HepG2 (cell line): ENCODE data around the gene RAD18.

Source experiments
- CHD4 ChIP-seq: fragments of 200-600 bp; sonication (generic); IDR thresholded peaks from 2 replicates; pipeline ENCODE4 v1.7.0; 2017; ENCODE audit warnings: mild to moderate bottlenecking, low read length, borderline replicate concordance
- FOXP1 ChIP-seq, 2 experiments: fragments of 450-650 bp in 1 of 2; IDR thresholded peaks; 2 replicates each; pipeline ENCODE4 v1.6.1; 2017 to 2018; ENCODE audit warnings: antibody characterized with exemption in 1 of 2
- GTF3A ChIP-seq: sonication (generic); formaldehyde crosslinking; conservative IDR thresholded peaks from 2 replicates; pipeline ENCODE4 v1.4.0; 2020; ENCODE audit warnings: mild to moderate bottlenecking, missing genetic modification reagents
- RAD21 ChIP-seq: fragments of 450-650 bp; formaldehyde crosslinking; IDR thresholded peaks from 2 replicates; pipeline ENCODE4 v1.5.0; 2020; ENCODE audit warnings: mild to moderate bottlenecking
- REST ChIP-seq, 2 experiments: IDR thresholded peaks; 2 replicates each; pipeline ENCODE4 v1.6.1; 2011 to 2012; ENCODE audit warnings: low read length in 2 of 2, borderline replicate concordance in 1 of 2, low read depth in 1 of 2, mild to moderate bottlenecking in 1 of 2, moderate library complexity in 1 of 2
- TF ChIP-seq, protein P1 (sequence below): sonication (generic); formaldehyde crosslinking; IDR thresholded peaks from 2 replicates; pipeline ENCODE4 v1.5.0; 2020; ENCODE audit warnings: missing genetic modification reagents
- TF ChIP-seq, protein P2 (sequence below): sonication (generic); formaldehyde crosslinking; IDR thresholded peaks from 2 replicates; pipeline ENCODE4 v1.5.0; 2020; ENCODE audit warnings: mild to moderate bottlenecking, missing genetic modification reagents, moderate library complexity

- TF ChIP-seq CHD4: no peak
- no peak for TF ChIP-seq REST (IDR thresholded peaks at IDR 0.05; ENCODE audit: borderline replicate concordance in 1 of 2, low read depth in 1 of 2, low read length in 2 of 2)
- TF ChIP-seq, protein P1, sequence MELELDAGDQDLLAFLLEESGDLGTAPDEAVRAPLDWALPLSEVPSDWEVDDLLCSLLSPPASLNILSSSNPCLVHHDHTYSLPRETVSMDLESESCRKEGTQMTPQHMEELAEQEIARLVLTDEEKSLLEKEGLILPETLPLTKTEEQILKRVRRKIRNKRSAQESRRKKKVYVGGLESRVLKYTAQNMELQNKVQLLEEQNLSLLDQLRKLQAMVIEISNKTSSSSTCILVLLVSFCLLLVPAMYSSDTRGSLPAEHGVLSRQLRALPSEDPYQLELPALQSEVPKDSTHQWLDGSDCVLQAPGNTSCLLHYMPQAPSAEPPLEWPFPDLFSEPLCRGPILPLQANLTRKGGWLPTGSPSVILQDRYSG (CRISPR knock-in tag): no peak
- TF ChIP-seq, protein P2, sequence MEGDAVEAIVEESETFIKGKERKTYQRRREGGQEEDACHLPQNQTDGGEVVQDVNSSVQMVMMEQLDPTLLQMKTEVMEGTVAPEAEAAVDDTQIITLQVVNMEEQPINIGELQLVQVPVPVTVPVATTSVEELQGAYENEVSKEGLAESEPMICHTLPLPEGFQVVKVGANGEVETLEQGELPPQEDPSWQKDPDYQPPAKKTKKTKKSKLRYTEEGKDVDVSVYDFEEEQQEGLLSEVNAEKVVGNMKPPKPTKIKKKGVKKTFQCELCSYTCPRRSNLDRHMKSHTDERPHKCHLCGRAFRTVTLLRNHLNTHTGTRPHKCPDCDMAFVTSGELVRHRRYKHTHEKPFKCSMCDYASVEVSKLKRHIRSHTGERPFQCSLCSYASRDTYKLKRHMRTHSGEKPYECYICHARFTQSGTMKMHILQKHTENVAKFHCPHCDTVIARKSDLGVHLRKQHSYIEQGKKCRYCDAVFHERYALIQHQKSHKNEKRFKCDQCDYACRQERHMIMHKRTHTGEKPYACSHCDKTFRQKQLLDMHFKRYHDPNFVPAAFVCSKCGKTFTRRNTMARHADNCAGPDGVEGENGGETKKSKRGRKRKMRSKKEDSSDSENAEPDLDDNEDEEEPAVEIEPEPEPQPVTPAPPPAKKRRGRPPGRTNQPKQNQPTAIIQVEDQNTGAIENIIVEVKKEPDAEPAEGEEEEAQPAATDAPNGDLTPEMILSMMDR: no peak
- no peak for TF ChIP-seq RAD21 (CRISPR knock-in tag)
- TF ChIP-seq FOXP1 (IDR thresholded peaks at IDR 0.05): no peak
- TF ChIP-seq FOXP1 (CRISPR knock-in tag; IDR thresholded peaks at IDR 0.05): no peak
- no peak for TF ChIP-seq GTF3A (CRISPR knock-in tag)
These were observed 63.3 kb downstream of the RAD18 start for GRCh38 chr3:8899876-8900460.
